Right lobe of liver (tissue), 6 donors: ENCODE data around the gene CALD1. TPM values are rescaled to one million over a fixed set of nuclear protein-coding genes. Genes with fewer than 3 reads are reported as not detected.

ENCODE experiments used
- ATAC-seq, 4 donors: fragments of 200-7000 bp; cut with Tn5 transposase; one replicate each; pipeline ENCODE4 v1.9.1; 2020; ENCODE audit warnings: mild to moderate bottlenecking in 4 of 4, moderate library complexity in 4 of 4
- DNase-seq, 3 donors: peaks; one replicate each; pipeline ENCODE4 v3.0.0-alpha.2; 2020
- H3K27ac ChIP-seq, 3 donors: fragments of 200-600 bp; one replicate each; pipeline ENCODE4 v1.8.0; 2022
- H3K27me3 ChIP-seq, 2 donors: fragments of 200-600 bp; one replicate each; pipeline ENCODE4 v1.8.0; 2022
- H3K36me3 ChIP-seq, 4 donors: fragments of 200-600 bp; sonication (generic) in 1 of 4; one replicate each; pipeline versions ENCODE4 v1.5.1 to v1.8.0; 2017 to 2022; ENCODE audit warnings: control low read depth in 1 of 4
- H3K4me1 ChIP-seq, 4 donors: fragments of 200-600 bp; sonication (generic) in 1 of 4; one replicate each; pipeline versions ENCODE4 v1.5.1 to v1.8.0; 2017 to 2022; ENCODE audit warnings: control low read depth in 1 of 4
- H3K4me3 ChIP-seq, 3 donors: fragments of 200-600 bp; one replicate each; pipeline ENCODE4 v1.8.0; 2022
- H3K9me3 ChIP-seq, 4 donors: fragments of 200-600 bp; sonication (generic) in 1 of 4; one replicate each; pipeline versions ENCODE4 v1.5.1 to v1.8.0; 2017 to 2022; ENCODE audit warnings: control low read depth in 1 of 4
- CTCF ChIP-seq, 4 donors: fragments of 200-600 bp in 3 of 4; fragments of 450-650 bp in 1 of 4; IDR thresholded peaks; one replicate each; pipeline versions ENCODE4 v1.5.1 to v1.8.0; 2016 to 2022; ENCODE audit warnings: antibody characterized with exemption in 4 of 4, mild to moderate bottlenecking in 2 of 4
- POLR2A ChIP-seq: fragments of 450-650 bp; IDR thresholded peaks from one replicate; pipeline ENCODE4 v1.6.1; 2017; ENCODE audit warnings: antibody characterized with exemption, mild to moderate bottlenecking
- WGBS: methylation state at CpG from one replicate; pipeline ENCODE4 v1.1.6; 2018; ENCODE audit warnings: low coverage, low lambda C conversion rate; ENCODE audit not compliant: insufficient coverage; ENCODE audit errors: missing lambda C conversion rate; 5-methylcytosine and 5-hydroxymethylcytosine counted together
- intact Hi-C, 2 donors: fragments of 100-400 bp; cut with DNase I; formaldehyde crosslinking; loops; one replicate each; pipeline versions ENCODE4 v1.11.2 to v1.14.1; 2022
- total RNA-seq, 6 experiments: library from RNA; depleted of rRNA in 2 of 6; stranded (reverse); fragments of >200 nt in 2 of 6; fragmentation: NEBNext Ultra II Directional in 3 of 6; extraction: Animal tissue kit (Norgen Biotek cat#: 25700) in 3 of 6; gene quantifications; one replicate each; pipeline versions ENCODE4 v1.1.0 to v1.2.4, GENCODE V29; 2016 to 2023
- donor health status: DM: no; HTN: yes; CAD: no.
- donor health status: DM: no; HTN: no; CAD: no.
- donor health status: DM: no; HTN: no; CAD: no.
- donor health status: DM: no; HTN: yes; CAD: no.
- donor health status: DM: no; HTN: yes; CAD: no.

The CALD1 gene
- total RNA-seq, 6 experiments from 2014 or later, result 110 to 181 (median 131) TPM

GRCh38 chr7:134891696-134892678, 112.6 kb downstream of the CALD1 start:
- DNase-seq (peak in 1 of 3 donors; percentile 59), ATAC-seq (peak; percentile 73 to 82 (median 78))
- TF ChIP-seq CTCF (IDR thresholded peaks at IDR 0.05) (no peak), POLR2A (peak; percentile 28)
- Histone ChIP-seq H3K27ac (peak overlapping the region; percentile 81 to 95 (median 92)), H3K4me3 (peak overlapping the region; percentile 40 to 57 (median 56)), H3K4me1 (peaks cover 0 to 28% (median 4%) of the 10 kb centered on the region in 4 donors), H3K36me3 (no peaks in the 10 kb centered on the region), H3K27me3 (no peaks in the 10 kb centered on the region), H3K9me3 (no peaks in the 10 kb centered on the region)
- intact Hi-C loops, result no loop called here
- WGBS, result 16% methylated on average over 14 of the region's 14 CpGs

- TF ChIP-seq POLR2A (peak; percentile 63), CTCF (IDR thresholded peaks at IDR 0.05) (no peak)
- intact Hi-C loops, result no loop called here
- H3K27ac ChIP-seq, result peak overlapping the region; percentile 81 to 95 (median 92)
- peak overlapping the region; percentile 40 to 57 (median 56) for H3K4me3 ChIP-seq
- no peak for DNase-seq
- peaks cover 0 to 28% (median 5%) of the 10 kb centered on the region in 4 donors for H3K4me1 ChIP-seq
- no peaks in the 10 kb centered on the region for H3K9me3 ChIP-seq
- no peaks in the 10 kb centered on the region for H3K27me3 ChIP-seq
- no peaks in the 10 kb centered on the region for H3K36me3 ChIP-seq
- WGBS, result 29% methylated on average over 3 of the region's 3 CpGs
- ATAC-seq, result peak; percentile 33 to 46 (median 41)
These were observed 113.5 kb downstream of the CALD1 start for GRCh38 chr7:134892963-134893362.

GRCh38 chr7:134893920-134894319, 114.5 kb downstream of the CALD1 start:
- no peak for TF ChIP-seq CTCF (IDR thresholded peaks at IDR 0.05)
- no peak for TF ChIP-seq POLR2A
- peak overlapping the region; percentile 40 to 57 (median 56) for H3K4me3 ChIP-seq
- H3K36me3 ChIP-seq, result no peaks in the 10 kb centered on the region
- 82% methylated on average over 7 of the region's 7 CpGs for WGBS
- peaks cover 0 to 32% (median 9%) of the 10 kb centered on the region in 4 donors for H3K4me1 ChIP-seq
- peak overlapping the region; percentile 13 to 95 (median 92) for H3K27ac ChIP-seq
- ATAC-seq (no peak), DNase-seq (no peak)
- intact Hi-C loops, result no loop called here
- no peaks in the 10 kb centered on the region for H3K9me3 ChIP-seq
- no peaks in the 10 kb centered on the region for H3K27me3 ChIP-seq

GRCh38 chr7:134894928-134895327, 115.5 kb downstream of the CALD1 start:
- TF ChIP-seq CTCF (IDR thresholded peaks at IDR 0.05), result no peak
- no peak for TF ChIP-seq POLR2A
- H3K4me3 ChIP-seq, result no peak overlapping the region
- no peak for DNase-seq
- 53% methylated on average over 1 of the region's 1 CpG for WGBS
- no peak for ATAC-seq
- intact Hi-C loops, result no loop called here
- H3K4me1 ChIP-seq, result peaks cover 0 to 42% (median 14%) of the 10 kb centered on the region in 4 donors
- H3K9me3 ChIP-seq, result no peaks in the 10 kb centered on the region
- no peaks in the 10 kb centered on the region for H3K27me3 ChIP-seq
- no peaks in the 10 kb centered on the region for H3K36me3 ChIP-seq
- H3K27ac ChIP-seq, result no peak overlapping the region
